DOHH2 (cell line): Measurements from ENCODE around the gene RAB17.

Experiments used
- H3F3A ChIP-seq: fragments of 200-600 bp; sonication (generic), shearing (Covaris generic); 2 replicates; pipeline ENCODE4 v1.6.0; 2016; ENCODE audit warnings: antibody characterized with exemption, mild to moderate bottlenecking; ENCODE audit not compliant: control insufficient read depth, insufficient read depth
- H3K27ac ChIP-seq: fragments of 200-600 bp; sonication (generic); 2 replicates; pipeline ENCODE4 v1.5.1; 2014; ENCODE audit warnings: low read depth, mild to moderate bottlenecking, low read length, moderate library complexity
- H3K27me3 ChIP-seq: fragments of 200-600 bp; sonication (generic); 2 replicates; pipeline ENCODE4 v1.6.1; 2014; ENCODE audit warnings: mild to moderate bottlenecking, low read length, mixed read lengths; ENCODE audit not compliant: control insufficient read depth
- H3K36me3 ChIP-seq: fragments of 200-600 bp; sonication (generic); 2 replicates; pipeline ENCODE4 v1.6.1; 2014; ENCODE audit warnings: mild to moderate bottlenecking, low read length, moderate library complexity, mixed read lengths; ENCODE audit not compliant: control insufficient read depth
- H3K4me1 ChIP-seq: fragments of 200-600 bp; sonication (generic); 2 replicates; pipeline ENCODE4 v1.6.1; 2014; ENCODE audit warnings: mild to moderate bottlenecking, low read length, mixed read lengths; ENCODE audit not compliant: control insufficient read depth
- H3K4me2 ChIP-seq: fragments of 200-600 bp; sonication (generic); 2 replicates; pipeline ENCODE4 v1.6.0; 2014; ENCODE audit warnings: mild to moderate bottlenecking, low read length, moderate library complexity
- H3K4me3 ChIP-seq: fragments of 200-600 bp; sonication (generic); 2 replicates; pipeline ENCODE4 v1.5.1; 2014; ENCODE audit warnings: mild to moderate bottlenecking, low read length, mixed read lengths
- H3K79me2 ChIP-seq: fragments of 200-600 bp; sonication (generic); 2 replicates; pipeline ENCODE4 v1.6.1; 2014; ENCODE audit warnings: mild to moderate bottlenecking, low read length, mixed read lengths; ENCODE audit not compliant: control insufficient read depth
- H3K9me2 ChIP-seq: fragments of 200-600 bp; sonication (generic); replicated peaks from 2 replicates; pipeline ENCODE4 v1.6.1; 2014; ENCODE audit warnings: mild to moderate bottlenecking, low read length, mixed read lengths; ENCODE audit not compliant: control insufficient read depth
- H3K9me3 ChIP-seq: fragments of 200-600 bp; sonication (generic); 2 replicates; pipeline ENCODE4 v1.6.1; 2014; ENCODE audit warnings: antibody characterized with exemption, low read length, mixed read lengths; ENCODE audit not compliant: control insufficient read depth, insufficient read depth
- H4K20me1 ChIP-seq: fragments of 200-600 bp; sonication (generic); 2 replicates; pipeline ENCODE4 v1.6.0; 2014; ENCODE audit warnings: low read depth, mild to moderate bottlenecking, antibody characterized with exemption, low read length, moderate library complexity; ENCODE audit not compliant: control insufficient read depth, insufficient read depth
- EZH2phosphoT487 ChIP-seq: fragments of 200-600 bp; sonication (generic); IDR thresholded peaks from 2 replicates; pipeline ENCODE4 v1.6.1; 2017; ENCODE audit warnings: borderline replicate concordance, mild to moderate bottlenecking, antibody characterized with exemption, low read length, moderate library complexity, mixed read lengths
- TF ChIP-seq, protein P1 (sequence below): fragments of 200-600 bp; sonication (generic); IDR thresholded peaks from one replicate; pipeline ENCODE4 v1.5.1; 2014; ENCODE audit warnings: antibody characterized with exemption, mild to moderate bottlenecking, low read depth, low read length; ENCODE audit not compliant: poor library complexity, severe bottlenecking

Gene RAB17

DNA sequence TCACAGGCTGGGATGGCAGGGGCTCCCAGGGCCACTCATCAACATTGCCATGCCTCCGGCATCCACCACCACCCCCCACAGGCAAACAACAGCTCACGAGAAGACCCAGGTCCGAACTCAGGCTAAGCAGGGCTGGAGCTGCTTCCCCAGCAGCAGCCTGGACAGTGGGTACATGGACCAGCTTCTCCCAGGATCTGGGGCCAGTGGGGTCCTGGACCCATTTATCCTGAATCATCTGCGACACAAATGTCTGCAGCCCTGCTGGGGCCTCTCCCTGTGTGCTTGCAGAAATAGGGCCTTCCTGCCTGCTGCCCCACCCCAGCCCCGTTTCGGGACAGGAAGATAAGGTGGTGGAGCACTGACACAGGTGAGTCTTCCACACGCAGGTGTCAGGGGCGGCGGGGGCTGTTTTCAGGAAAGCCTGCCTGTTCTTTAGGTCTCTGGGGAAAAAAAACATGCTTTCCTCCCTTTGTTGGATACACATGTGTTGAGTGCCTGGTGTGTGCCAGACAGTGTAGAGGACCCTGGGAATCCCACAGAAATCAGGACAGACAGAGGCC lies 19.7 kb downstream of the RAB17 start:
- Histone ChIP-seq H3K79me2 (no peaks in the 10 kb centered on the region), H3K4me3 (no peak overlapping the region), H4K20me1 (no peaks in the 10 kb centered on the region), H3K27ac (no peak overlapping the region), H3K9me3 (no peaks in the 10 kb centered on the region), H3K36me3 (no peaks in the 10 kb centered on the region), H3K4me1 (no peaks in the 10 kb centered on the region), H3F3A (no peaks in the 10 kb centered on the region), H3K4me2 (no peak overlapping the region), H3K27me3 (0 out of 2 replicates have a peak, but pooled peaks cover 3% of the 10 kb centered on the region), H3K9me2 (no peaks in the 10 kb centered on the region)
- TF ChIP-seq EZH2phosphoT487: no peak
- TF ChIP-seq, protein P1, sequence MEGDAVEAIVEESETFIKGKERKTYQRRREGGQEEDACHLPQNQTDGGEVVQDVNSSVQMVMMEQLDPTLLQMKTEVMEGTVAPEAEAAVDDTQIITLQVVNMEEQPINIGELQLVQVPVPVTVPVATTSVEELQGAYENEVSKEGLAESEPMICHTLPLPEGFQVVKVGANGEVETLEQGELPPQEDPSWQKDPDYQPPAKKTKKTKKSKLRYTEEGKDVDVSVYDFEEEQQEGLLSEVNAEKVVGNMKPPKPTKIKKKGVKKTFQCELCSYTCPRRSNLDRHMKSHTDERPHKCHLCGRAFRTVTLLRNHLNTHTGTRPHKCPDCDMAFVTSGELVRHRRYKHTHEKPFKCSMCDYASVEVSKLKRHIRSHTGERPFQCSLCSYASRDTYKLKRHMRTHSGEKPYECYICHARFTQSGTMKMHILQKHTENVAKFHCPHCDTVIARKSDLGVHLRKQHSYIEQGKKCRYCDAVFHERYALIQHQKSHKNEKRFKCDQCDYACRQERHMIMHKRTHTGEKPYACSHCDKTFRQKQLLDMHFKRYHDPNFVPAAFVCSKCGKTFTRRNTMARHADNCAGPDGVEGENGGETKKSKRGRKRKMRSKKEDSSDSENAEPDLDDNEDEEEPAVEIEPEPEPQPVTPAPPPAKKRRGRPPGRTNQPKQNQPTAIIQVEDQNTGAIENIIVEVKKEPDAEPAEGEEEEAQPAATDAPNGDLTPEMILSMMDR: no peak

DNA sequence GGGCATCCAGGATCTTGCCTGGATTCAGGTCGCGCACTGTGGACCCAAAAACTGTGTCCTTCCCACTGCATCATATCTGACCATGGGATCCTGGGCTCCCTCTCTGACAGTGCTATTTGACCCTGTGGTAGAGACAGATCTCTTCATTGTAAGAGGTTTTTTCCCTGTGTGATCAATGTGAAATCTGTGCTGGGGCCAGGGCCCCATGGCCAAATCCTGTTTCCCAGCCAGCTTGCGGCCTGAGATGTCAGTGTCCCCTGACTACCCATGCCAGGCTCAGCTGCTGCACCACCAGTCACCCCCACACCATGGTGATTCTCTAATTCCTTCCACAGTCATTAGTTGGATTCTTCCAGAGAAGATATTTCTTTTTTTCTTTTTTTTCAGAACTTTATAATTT lies 20.6 kb downstream of the RAB17 start:
- H3K27me3 ChIP-seq: 0 out of 2 replicates have a peak, but pooled peaks cover 3% of the 10 kb centered on the region
- no peaks in the 10 kb centered on the region for H4K20me1 ChIP-seq
- H3K9me3 ChIP-seq: no peaks in the 10 kb centered on the region; the same call in 1 of the 2 replicates
- no peaks in the 10 kb centered on the region for H3K4me1 ChIP-seq
- no peaks in the 10 kb centered on the region for H3K36me3 ChIP-seq
- H3K9me2 ChIP-seq: no peaks in the 10 kb centered on the region
- no peak overlapping the region for H3K4me3 ChIP-seq
- no peak overlapping the region for H3K4me2 ChIP-seq
- no peaks in the 10 kb centered on the region for H3K79me2 ChIP-seq
- no peak for TF ChIP-seq EZH2phosphoT487
- TF ChIP-seq, protein P1: no peak
- no peaks in the 10 kb centered on the region for H3F3A ChIP-seq
- no peak overlapping the region for H3K27ac ChIP-seq

DNA sequence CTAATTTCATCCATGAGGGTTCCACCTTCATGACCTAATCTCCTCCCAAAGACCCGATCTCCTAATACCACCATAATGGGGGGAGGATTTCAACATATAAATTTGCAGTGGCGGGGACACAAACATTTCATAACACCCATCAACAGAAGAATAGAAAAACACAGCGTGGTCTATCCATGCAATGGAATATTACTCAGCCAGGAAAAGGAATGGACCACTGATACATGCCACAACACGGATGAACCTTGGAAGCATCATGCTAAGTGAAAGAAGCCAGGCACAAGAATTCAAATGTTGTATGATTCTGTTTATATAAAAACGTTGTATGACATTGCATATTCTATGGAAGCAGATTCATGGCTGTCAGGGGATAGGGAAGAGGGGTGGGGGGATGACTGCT lies 21.5 kb downstream of the RAB17 start:
- no peak overlapping the region for H3K4me3 ChIP-seq
- no peaks in the 10 kb centered on the region for H3F3A ChIP-seq
- H3K9me3 ChIP-seq: no peaks in the 10 kb centered on the region; the same call in 1 of the 2 replicates
- H3K4me2 ChIP-seq: no peak overlapping the region
- TF ChIP-seq EZH2phosphoT487: no peak
- TF ChIP-seq, protein P1: no peak
- 0 out of 2 replicates have a peak, but pooled peaks cover 3% of the 10 kb centered on the region for H3K27me3 ChIP-seq
- no peaks in the 10 kb centered on the region for H4K20me1 ChIP-seq
- no peaks in the 10 kb centered on the region for H3K4me1 ChIP-seq
- H3K27ac ChIP-seq: no peak overlapping the region
- H3K9me2 ChIP-seq: no peaks in the 10 kb centered on the region
- H3K79me2 ChIP-seq: no peaks in the 10 kb centered on the region
- no peaks in the 10 kb centered on the region for H3K36me3 ChIP-seq
